Osteoblast (primary cell): ENCODE results near the gene RPIA. TPM values are rescaled to one million over a fixed set of nuclear protein-coding genes. Genes with fewer than 3 reads are reported as not detected.

Source experiments
- DNase-seq: peaks from one replicate; pipeline ENCODE4 v3.0.0; 2011; ENCODE audit warnings: low spot score, mixed read lengths; ENCODE audit not compliant: insufficient read length; ENCODE audit errors: missing footprints
- H2AFZ ChIP-seq: 2 replicates; pipeline ENCODE4 v1.6.0; 2011; ENCODE audit warnings: mild to moderate bottlenecking, low read length
- H3K27ac ChIP-seq: 2 replicates; pipeline ENCODE4 v1.5.1; 2011; ENCODE audit warnings: mild to moderate bottlenecking, low read depth, low read length, moderate library complexity
- H3K27me3 ChIP-seq: 2 replicates; pipeline ENCODE4 v1.6.0; 2012; ENCODE audit warnings: mild to moderate bottlenecking, control low read depth, inconsistent platforms, low read length, moderate library complexity; ENCODE audit not compliant: insufficient read depth
- H3K36me3 ChIP-seq: 2 replicates; pipeline ENCODE4 v1.5.1; 2011; ENCODE audit warnings: mild to moderate bottlenecking, low read length, control low read depth, moderate library complexity; ENCODE audit not compliant: insufficient read depth
- H3K4me1 ChIP-seq: 2 replicates; pipeline ENCODE4 v1.5.1; 2011; ENCODE audit warnings: mild to moderate bottlenecking, low read length, control low read depth, moderate library complexity; ENCODE audit not compliant: insufficient read depth
- H3K4me2 ChIP-seq: 2 replicates; pipeline ENCODE4 v1.6.0; 2011; ENCODE audit warnings: mild to moderate bottlenecking, low read length; ENCODE audit not compliant: insufficient read depth
- H3K4me3 ChIP-seq: fragments of 200-600 bp; sonication (generic); 3 replicates; pipeline ENCODE4 v1.5.1; 2012; ENCODE audit warnings: mild to moderate bottlenecking, low read length, inconsistent platforms; ENCODE audit not compliant: insufficient read depth
- H3K79me2 ChIP-seq: 2 replicates; pipeline ENCODE4 v1.6.0; 2012; ENCODE audit warnings: mild to moderate bottlenecking, low read length, control low read depth, inconsistent platforms; ENCODE audit not compliant: insufficient read depth
- H3K9me3 ChIP-seq: 2 replicates; pipeline ENCODE4 v1.5.1; 2011; ENCODE audit warnings: low read depth, low read length, control low read depth
- H4K20me1 ChIP-seq: 2 replicates; pipeline ENCODE4 v1.6.0; 2012; ENCODE audit warnings: mild to moderate bottlenecking, low read length, control low read depth; ENCODE audit not compliant: insufficient read depth
- CTCF ChIP-seq: IDR thresholded peaks from 2 replicates; pipeline ENCODE4 v1.5.1; 2011; ENCODE audit warnings: mild to moderate bottlenecking, low read depth, low read length, moderate library complexity; ENCODE audit errors: extremely low read depth
- total RNA-seq: library from RNA; depleted of rRNA; stranded (reverse); fragments of >200 nt; gene quantifications from 2 replicates; pipeline ENCODE4 v1.2.3, GENCODE V29; 2012

RPIA gene
- total RNA-seq, 1 donor, result 6.2 TPM

- no peak for TF ChIP-seq CTCF
- H3K4me3 ChIP-seq, result no peak overlapping the region
- H3K79me2 ChIP-seq, result peaks cover 3% of the 10 kb centered on the region
- no peaks in the 10 kb centered on the region for H3K9me3 ChIP-seq
- peaks cover 3% of the 10 kb centered on the region for H4K20me1 ChIP-seq
- peaks cover 8% of the 10 kb centered on the region for H3K4me1 ChIP-seq
- no peak overlapping the region for H2AFZ ChIP-seq
- no peaks in the 10 kb centered on the region for H3K36me3 ChIP-seq
- H3K27ac ChIP-seq, result no peak overlapping the region
- H3K4me2 ChIP-seq, result no peak overlapping the region
- DNase-seq, result no peak
- H3K27me3 ChIP-seq, result no peaks in the 10 kb centered on the region
Observed at GRCh38 chr2:88711289-88711688, 19.8 kb downstream of the RPIA start.

- Histone ChIP-seq H3K79me2 (peaks cover 3% of the 10 kb centered on the region), H3K9me3 (no peaks in the 10 kb centered on the region), H4K20me1 (peaks cover 3% of the 10 kb centered on the region), H3K4me2 (no peak overlapping the region), H3K27ac (no peak overlapping the region), H3K27me3 (no peaks in the 10 kb centered on the region), H3K4me3 (no peak overlapping the region), H3K36me3 (no peaks in the 10 kb centered on the region), H3K4me1 (peaks cover 8% of the 10 kb centered on the region), H2AFZ (no peak overlapping the region)
- no peak for TF ChIP-seq CTCF
- DNase-seq, result no peak
Observed at GRCh38 chr2:88711897-88712296, 20.4 kb downstream of the RPIA start.

- Histone ChIP-seq H3K9me3 (no peaks in the 10 kb centered on the region), H3K36me3 (no peaks in the 10 kb centered on the region), H3K4me1 (peaks cover 8% of the 10 kb centered on the region), H3K79me2 (peaks cover 3% of the 10 kb centered on the region), H3K4me3 (no peak overlapping the region), H3K4me2 (no peak overlapping the region), H2AFZ (no peak overlapping the region), H3K27ac (no peak overlapping the region), H4K20me1 (peaks cover 3% of the 10 kb centered on the region), H3K27me3 (no peaks in the 10 kb centered on the region)
- no peak for TF ChIP-seq CTCF
- no peak for DNase-seq
Observed at GRCh38 chr2:88713408-88713807, 21.9 kb downstream of the RPIA start.

- peaks cover 3% of the 10 kb centered on the region for H3K79me2 ChIP-seq
- H3K27ac ChIP-seq, result no peak overlapping the region
- H3K4me1 ChIP-seq, result peaks cover under 1% of the 10 kb centered on the region
- H3K27me3 ChIP-seq, result no peaks in the 10 kb centered on the region
- H3K9me3 ChIP-seq, result no peaks in the 10 kb centered on the region
- no peak overlapping the region for H3K4me2 ChIP-seq
- H2AFZ ChIP-seq, result no peak overlapping the region
- H3K4me3 ChIP-seq, result no peak overlapping the region
- H4K20me1 ChIP-seq, result peaks cover 3% of the 10 kb centered on the region
- no peak for DNase-seq
- no peak for TF ChIP-seq CTCF
- H3K36me3 ChIP-seq, result no peaks in the 10 kb centered on the region
Observed at GRCh38 chr2:88714667-88715066, 23.2 kb downstream of the RPIA start.
